Fibroblast of pulmonary artery (primary cell): ENCODE data around the gene HBG1.

Experiments
- DNase-seq: peaks from one replicate; pipeline ENCODE4 v3.0.0-alpha.2; 2010; ENCODE audit warnings: low read depth
- H3K4me3 ChIP-seq: replicated peaks from 2 replicates; pipeline ENCODE4 v1.5.1; 2011; ENCODE audit warnings: low read depth, mild to moderate bottlenecking, control low read depth, low read length, moderate library complexity
- CTCF ChIP-seq: IDR thresholded peaks from 2 replicates; pipeline ENCODE4 v1.5.1; 2011; ENCODE audit warnings: mild to moderate bottlenecking, control low read depth, low read length, inconsistent platforms; ENCODE audit errors: missing control alignments

Gene HBG1

GRCh38 chr11:5289696-5290095 is 40.0 kb upstream of the HBG1 start:
- DNase-seq, result peak; percentile 4

GRCh38 chr11:5288906-5289550 is 39.4 kb upstream of the HBG1 start:
- H3K4me3 ChIP-seq, result no peak overlapping the region
- DNase-seq, result no peak
- no peak for TF ChIP-seq CTCF

More at GRCh38 chr11:5289696-5290095, 40.0 kb upstream of the HBG1 start:
- no peak for TF ChIP-seq CTCF
- H3K4me3 ChIP-seq, result no peak overlapping the region

- DNase-seq, result peak; percentile 18
- no peak overlapping the region for H3K4me3 ChIP-seq
- no peak for TF ChIP-seq CTCF
These were observed 38.6 kb upstream of the HBG1 start for GRCh38 chr11:5288108-5288905.

- no peak overlapping the region for H3K4me3 ChIP-seq
- DNase-seq, result no peak
- no peak for TF ChIP-seq CTCF
These were observed 37.2 kb upstream of the HBG1 start for GRCh38 chr11:5286901-5287300.

GRCh38 chr11:5286351-5286750 is 36.7 kb upstream of the HBG1 start:
- no peak for TF ChIP-seq CTCF
- no peak for DNase-seq
- no peak overlapping the region for H3K4me3 ChIP-seq

- TF ChIP-seq CTCF, result no peak
- DNase-seq, result no peak
- no peak overlapping the region for H3K4me3 ChIP-seq
These were observed 36.2 kb upstream of the HBG1 start for GRCh38 chr11:5285703-5286340.
